ENCODE measurements around the gene APBA3. TPM values are rescaled to one million over a fixed set of nuclear protein-coding genes. Genes with fewer than 3 reads are reported as not detected.

Gene APBA3
- total and polyA plus RNA-seq, 8 donors = 6.7 to 27.1 (median 10.5) TPM

DNA sequence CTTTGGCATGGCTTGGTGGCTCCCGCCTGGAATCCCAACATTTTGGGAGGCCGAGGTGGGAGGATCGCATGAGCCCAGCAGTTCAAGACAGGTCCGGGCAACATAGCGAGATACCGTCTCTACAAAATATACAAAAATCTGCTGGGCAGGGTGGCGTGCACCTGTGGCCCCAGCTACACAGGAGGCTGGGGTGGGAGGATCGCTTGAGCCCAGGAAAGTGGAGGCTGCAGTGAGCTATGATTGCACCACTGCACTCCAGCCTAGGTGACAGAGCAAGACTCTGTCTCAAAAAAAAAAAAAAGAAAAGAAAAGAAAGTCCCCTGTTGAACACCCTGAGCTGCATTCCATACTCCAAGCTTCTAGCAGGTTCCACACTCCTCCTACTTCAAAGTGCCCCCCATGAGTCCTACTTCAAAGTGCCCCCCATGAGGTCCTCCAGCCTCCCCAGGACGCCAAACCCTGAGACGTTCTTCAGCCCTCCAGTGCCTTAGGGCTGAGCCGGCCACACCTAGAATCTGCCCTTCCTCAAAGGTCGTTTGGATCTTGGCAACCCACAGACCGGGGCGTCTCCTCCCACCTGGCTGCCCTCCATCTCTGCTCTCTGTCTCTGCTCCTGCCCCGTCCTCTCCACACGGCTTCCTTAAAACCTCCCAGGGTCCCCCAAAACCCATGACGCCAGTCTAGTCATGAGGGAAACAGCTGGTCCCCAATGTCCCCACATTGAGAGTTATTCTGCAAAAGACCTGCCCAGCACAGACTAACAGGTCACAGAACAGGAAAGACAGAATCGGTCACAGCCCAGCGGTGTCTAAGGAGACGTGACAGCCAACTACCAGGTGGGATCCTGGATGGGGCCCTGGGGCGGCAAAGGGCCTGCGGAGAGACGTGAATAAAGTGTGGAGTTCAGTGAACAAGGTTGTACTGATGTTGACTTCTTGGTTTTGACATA lies 48.6 kb downstream of the APBA3 start:
- H3K4me1 ChIP-seq = peaks cover 0 to 7% (median 6%) of the 10 kb centered on the region in 3 donors
- WGBS, 2 donors = 34% methylated on average over 23 of the region's 23 CpGs
- H3K36me3 ChIP-seq = no peaks in the 10 kb centered on the region
- FAIRE-seq (no peak), DNase-seq (peak in 1 of 6 donors; percentile 56), ATAC-seq (peak; percentile 15 to 39 (median 30))
- no peak overlapping the region for H3K4me3 ChIP-seq
- no peak for TF ChIP-seq CTCF (IDR thresholded peaks at IDR 0.05)
- H3K27ac ChIP-seq = peak overlapping the region in 3 of 4 donors; percentile 42 to 69 (median 55)
- H3K9me3 ChIP-seq = no peaks in the 10 kb centered on the region
- intact Hi-C loops (cut with DNase I) = no loop called here
- H3K27me3 ChIP-seq = no peaks in the 10 kb centered on the region

DNA sequence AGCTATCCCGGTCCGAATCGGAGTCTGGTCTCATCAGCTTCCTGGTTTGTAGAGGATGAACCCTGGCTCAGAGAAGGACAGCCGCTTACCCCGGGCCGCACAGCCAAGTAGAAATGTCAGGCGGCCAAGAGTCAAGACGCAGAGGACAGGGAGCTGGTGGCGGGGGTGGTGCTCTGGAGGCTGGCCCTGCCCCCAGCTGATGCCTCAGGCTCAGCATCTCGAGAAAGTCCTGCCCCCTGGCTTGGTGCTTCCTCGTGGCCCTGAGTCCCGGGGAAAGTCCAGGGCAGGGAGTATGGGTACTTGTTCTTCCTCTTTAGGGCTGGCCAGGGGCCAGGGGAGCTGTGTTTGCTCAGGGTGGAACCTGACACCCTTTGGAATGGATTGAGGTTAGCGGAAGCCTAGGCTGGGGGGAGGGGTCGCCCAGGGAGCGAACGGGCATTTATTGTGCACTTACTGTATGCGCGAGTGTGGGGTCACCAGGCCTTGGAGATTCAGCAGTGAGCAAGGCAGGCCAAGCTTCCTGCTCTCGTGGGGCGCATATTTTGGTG lies 51.2 kb downstream of the APBA3 start:
- no peaks in the 10 kb centered on the region for H3K36me3 ChIP-seq
- DNase-seq (peak; percentile 91 to 98 (median 94)), ATAC-seq (peak; percentile 81 to 89 (median 86)), FAIRE-seq (no peak)
- peak overlapping the region in 1 of 4 donors; percentile 1 for H3K4me3 ChIP-seq
- H3K27ac ChIP-seq = peak overlapping the region in 2 of 4 donors; percentile 86 to 89
- peaks cover 0 to 7% (median 6%) of the 10 kb centered on the region in 3 donors for H3K4me1 ChIP-seq
- H3K27me3 ChIP-seq = no peaks in the 10 kb centered on the region
- intact Hi-C loops (cut with DNase I) = no loop called here
- H3K9me3 ChIP-seq = no peaks in the 10 kb centered on the region
- TF ChIP-seq CTCF (IDR thresholded peaks at IDR 0.05) = no peak
- 13% methylated on average over 20 of the region's 20 CpGs for WGBS, 2 donors

- ATAC-seq = peak; percentile 56 to 68 (median 66)
- peak within 1 kb of the TSS in 3 of 4 donors; percentile 7 to 47 (median 32) for H3K4me3 ChIP-seq
- H3K36me3 ChIP-seq = no peaks in the 10 kb centered on the region
- no peak for FAIRE-seq
- intact Hi-C loops (cut with DNase I) = no loop called here
- peak; percentile 63 to 90 (median 78) for DNase-seq
- 9 to 10% methylated on average over 24 of the region's 24 CpGs for WGBS, 2 donors
- H3K27me3 ChIP-seq = no peaks in the 10 kb centered on the region
- no peaks in the 10 kb centered on the region for H3K9me3 ChIP-seq
- TF ChIP-seq CTCF (IDR thresholded peaks at IDR 0.05) = no peak
- peaks cover 0 to 7% (median 6%) of the 10 kb centered on the region in 3 donors for H3K4me1 ChIP-seq
- H3K27ac ChIP-seq = peak within 1 kb of the TSS; percentile 60 to 89 (median 81)
Observed at GRCh38 chr19:3708207-3708931, 53.1 kb downstream of the APBA3 start, which contains the start of gene TJP3. TSS of gene TJP3 (plus strand) at chr19:3708384. CDS start at chr19:3728433, 20,049 bp downstream.

DNA sequence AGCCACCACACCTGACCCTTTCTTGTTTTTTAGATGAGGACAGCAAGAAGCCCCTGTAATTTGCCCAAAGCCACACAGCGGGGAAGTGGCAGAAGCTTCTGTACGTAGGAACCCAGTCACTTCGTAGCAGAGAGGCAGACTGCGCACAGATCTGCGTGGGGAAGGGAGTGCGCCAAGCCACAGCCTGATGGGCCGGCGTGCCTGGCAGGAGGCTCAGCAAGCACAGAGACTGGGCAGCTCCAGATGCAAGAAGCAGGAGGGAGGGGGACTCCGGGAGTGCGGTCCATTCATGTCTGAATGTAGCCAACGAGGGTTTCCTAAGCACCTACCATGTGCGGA lies 53.7 kb downstream of the APBA3 start:
- H3K4me1 ChIP-seq = peaks cover 0 to 6% (median 4%) of the 10 kb centered on the region in 3 donors
- 56 to 57% methylated on average over 12 of the region's 12 CpGs for WGBS, 2 donors
- TF ChIP-seq CTCF (IDR thresholded peaks at IDR 0.05) = no peak
- H3K36me3 ChIP-seq = no peaks in the 10 kb centered on the region
- no peak for FAIRE-seq
- H3K27ac ChIP-seq = peak overlapping the region; percentile 60 to 89 (median 81)
- no peak for DNase-seq
- intact Hi-C loops (cut with DNase I) = no loop called here
- no peaks in the 10 kb centered on the region for H3K27me3 ChIP-seq
- peak overlapping the region in 2 of 4 donors; percentile 32 to 47 for H3K4me3 ChIP-seq
- ATAC-seq = peak in 2 of 4 donors; percentile 1 to 2
- no peaks in the 10 kb centered on the region for H3K9me3 ChIP-seq

Measured in pancreas (tissue), 10 donors.